22Rv1 (cell line): ENCODE results near the gene TXLNG.

ENCODE experiments used
- CTCF ChIP-seq: fragments of 450-650 bp; IDR thresholded peaks from 2 replicates; pipeline ENCODE4 v1.5.1; 2017; ENCODE audit warnings: mild to moderate bottlenecking
- ZFX ChIP-seq: fragments of 450-650 bp; IDR thresholded peaks from 2 replicates; pipeline ENCODE4 v1.6.1; 2017; ENCODE audit warnings: antibody characterized with exemption, borderline replicate concordance

GRCh38 chrX:16743604-16744325 lies 42.5 kb upstream of the TXLNG start:
- TF ChIP-seq CTCF (no peak), ZFX (no peak)
